ENCODE data around the gene HPCA.

DNA sequence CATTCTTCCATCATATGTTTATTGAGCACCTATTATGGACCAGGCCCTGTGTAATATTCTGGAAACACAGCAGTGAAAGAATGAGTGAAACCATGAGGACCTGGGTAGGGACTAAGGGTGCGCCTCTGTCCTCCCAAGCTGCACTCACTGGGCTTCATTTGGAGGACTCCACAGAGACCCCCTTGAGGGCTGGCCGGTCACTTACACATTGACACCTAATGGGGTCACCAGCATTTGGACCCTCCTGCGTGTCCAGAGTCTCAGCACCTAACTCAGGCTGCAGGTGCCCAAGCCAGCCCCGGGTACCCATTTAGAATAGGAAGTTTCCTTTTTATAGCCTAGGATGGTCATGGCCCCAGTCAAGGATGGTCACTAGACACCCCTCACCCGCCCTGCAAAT, 12.8 kb upstream of the HPCA start:
- TF ChIP-seq, protein P1, sequence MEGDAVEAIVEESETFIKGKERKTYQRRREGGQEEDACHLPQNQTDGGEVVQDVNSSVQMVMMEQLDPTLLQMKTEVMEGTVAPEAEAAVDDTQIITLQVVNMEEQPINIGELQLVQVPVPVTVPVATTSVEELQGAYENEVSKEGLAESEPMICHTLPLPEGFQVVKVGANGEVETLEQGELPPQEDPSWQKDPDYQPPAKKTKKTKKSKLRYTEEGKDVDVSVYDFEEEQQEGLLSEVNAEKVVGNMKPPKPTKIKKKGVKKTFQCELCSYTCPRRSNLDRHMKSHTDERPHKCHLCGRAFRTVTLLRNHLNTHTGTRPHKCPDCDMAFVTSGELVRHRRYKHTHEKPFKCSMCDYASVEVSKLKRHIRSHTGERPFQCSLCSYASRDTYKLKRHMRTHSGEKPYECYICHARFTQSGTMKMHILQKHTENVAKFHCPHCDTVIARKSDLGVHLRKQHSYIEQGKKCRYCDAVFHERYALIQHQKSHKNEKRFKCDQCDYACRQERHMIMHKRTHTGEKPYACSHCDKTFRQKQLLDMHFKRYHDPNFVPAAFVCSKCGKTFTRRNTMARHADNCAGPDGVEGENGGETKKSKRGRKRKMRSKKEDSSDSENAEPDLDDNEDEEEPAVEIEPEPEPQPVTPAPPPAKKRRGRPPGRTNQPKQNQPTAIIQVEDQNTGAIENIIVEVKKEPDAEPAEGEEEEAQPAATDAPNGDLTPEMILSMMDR (conservative IDR thresholded peaks at IDR 0.05 in 1 of 2, IDR thresholded peaks at IDR 0.05 in 1 of 2; ENCODE audit: low read depth in 1 of 2, low read length in 2 of 2), result no peak
- TF ChIP-seq EZH2 (IDR thresholded peaks at IDR 0.05; ENCODE audit: low read length, missing control alignments), result no peak
